ENCODE measurements around the gene CAPN5. TPM values are rescaled to one million over a fixed set of nuclear protein-coding genes. Genes with fewer than 3 reads are reported as not detected.

CAPN5 gene
- total RNA-seq, 1 experiment from 2014 or later = 17.3 TPM

- Histone ChIP-seq H3K27me3 (ENCODE audit: control insufficient read depth, insufficient read depth, low read length) (no peaks in the 10 kb centered on the region), H3K27ac (ENCODE audit: low read length) (no peak overlapping the region), H3K9me3 (ENCODE audit: control insufficient read depth, insufficient read depth, low read depth, low read length) (no peaks in the 10 kb centered on the region), H3K4me1 (ENCODE audit: control insufficient read depth, insufficient read depth, low read length) (0 out of 2 replicates have a peak, but pooled peaks cover 2% of the 10 kb centered on the region), H3K36me3 (ENCODE audit: control insufficient read depth, insufficient read depth, low read length) (no peaks in the 10 kb centered on the region), H3K4me3 (ENCODE audit: low read depth in 2 of 2, low read length in 2 of 2) (no peak overlapping the region)
- ATAC-seq (no peak), DNase-seq (ENCODE audit: low read depth, low spot score) (no peak)
- ChIA-PET POLR2A (no interaction called here), CTCF (interaction anchor here (0.6 kb wide), 1 partner anchor 15 kb away, joined by 3 read pairs; no protein-coding TSS in a partner anchor)
- intact Hi-C loops (cut with micrococcal nuclease; ENCODE audit: unreplicated experiment) (no loop called here), in situ Hi-C loops (cut with HindIII; ENCODE audit: low pct_unique_long_range_greater_than_20kb, low sequenced_read_pairs) (no loop called here)
- BruUV-seq (replicated peaks) = no TSS peak
- TF ChIP-seq CTCF (IDR thresholded peaks at IDR 0.05) (no peak), POLR2AphosphoS5 (IDR thresholded peaks at IDR 0.05; ENCODE audit: low read depth, low read length) (no peak), REST (IDR thresholded peaks at IDR 0.05; ENCODE audit: insufficient read depth in 1 of 2, low read depth in 2 of 2, low read length in 1 of 2) (no peak), SIN3A (IDR thresholded peaks at IDR 0.05; ENCODE audit: borderline replicate concordance, insufficient read depth, low read depth, low read length) (no peak), TCF7L2 (IDR thresholded peaks at IDR 0.05; ENCODE audit: low read depth, low read length) (no peak)
Observed at GRCh38 chr11:77139201-77139600, 72.4 kb downstream of the CAPN5 start.

GRCh38 chr11:77140231-77140851, 73.6 kb downstream of the CAPN5 start:
- intact Hi-C loops (cut with micrococcal nuclease; ENCODE audit: unreplicated experiment) = no loop called here
- H3K4me1 ChIP-seq (ENCODE audit: control insufficient read depth, insufficient read depth, low read length) = 0 out of 2 replicates have a peak, but pooled peaks cover 2% of the 10 kb centered on the region
- no peak overlapping the region for H3K27ac ChIP-seq (ENCODE audit: low read length)
- ChIA-PET CTCF (interaction anchor here (0.6 kb wide), 1 partner anchor 40 kb away, joined by 3 read pairs; no protein-coding TSS in a partner anchor), POLR2A (interaction anchor here (0.5 kb wide), 1 partner anchor 242 kb away, joined by 4 read pairs; no protein-coding TSS in a partner anchor)
- no peak overlapping the region for H3K4me3 ChIP-seq (ENCODE audit: low read depth in 2 of 2, low read length in 2 of 2)
- ATAC-seq (no peak), DNase-seq (ENCODE audit: low read depth, low spot score) (no peak)
- in situ Hi-C loops (cut with HindIII; ENCODE audit: low pct_unique_long_range_greater_than_20kb, low sequenced_read_pairs) = loop anchor here (10.0 kb wide), 1 partner anchor 76 kb away; the partner anchor contains the start of gene CAPN5
- TF ChIP-seq REST (IDR thresholded peaks at IDR 0.05; ENCODE audit: insufficient read depth in 1 of 2, low read depth in 2 of 2, low read length in 1 of 2) = no peak
- no TSS peak for BruUV-seq (replicated peaks)
- no peaks in the 10 kb centered on the region for H3K9me3 ChIP-seq (ENCODE audit: control insufficient read depth, insufficient read depth, low read depth, low read length)
- H3K27me3 ChIP-seq (ENCODE audit: control insufficient read depth, insufficient read depth, low read length) = no peaks in the 10 kb centered on the region
- no peaks in the 10 kb centered on the region for H3K36me3 ChIP-seq (ENCODE audit: control insufficient read depth, insufficient read depth, low read length)
